ENCODE measurements around the gene CDC42EP3.

The CDC42EP3 gene

DNA sequence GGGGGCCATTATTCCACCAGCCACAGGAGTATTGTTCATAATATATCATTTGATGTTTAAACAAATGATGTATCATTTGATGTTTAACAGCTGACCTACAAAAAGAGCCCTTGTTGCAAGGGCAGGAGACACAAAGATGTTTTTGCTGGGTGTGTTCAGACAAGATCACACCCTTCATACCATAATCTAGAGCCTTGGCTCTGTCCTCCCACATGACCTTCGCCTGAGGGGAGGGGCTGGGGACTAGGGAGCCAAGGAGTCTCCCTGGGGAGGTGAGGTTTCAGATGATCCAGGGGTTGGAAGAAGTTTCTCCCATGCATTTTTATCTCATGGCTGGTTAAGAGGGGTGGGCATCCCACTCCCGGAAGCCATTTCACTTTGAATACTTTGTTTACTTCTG is 33.5 kb downstream of the CDC42EP3 start:
- Mint-ChIP-seq H3K27me3 (no peaks in the 10 kb centered on the region), H3K4me3 (no peak overlapping the region), H3K4me1 (peaks cover 58% of the 10 kb centered on the region), H3K9me3 (no peaks in the 10 kb centered on the region), H3K27ac (peak overlapping the region; percentile 73), H3K36me3 (peaks cover 11% of the 10 kb centered on the region)
- ATAC-seq = no peak

DNA sequence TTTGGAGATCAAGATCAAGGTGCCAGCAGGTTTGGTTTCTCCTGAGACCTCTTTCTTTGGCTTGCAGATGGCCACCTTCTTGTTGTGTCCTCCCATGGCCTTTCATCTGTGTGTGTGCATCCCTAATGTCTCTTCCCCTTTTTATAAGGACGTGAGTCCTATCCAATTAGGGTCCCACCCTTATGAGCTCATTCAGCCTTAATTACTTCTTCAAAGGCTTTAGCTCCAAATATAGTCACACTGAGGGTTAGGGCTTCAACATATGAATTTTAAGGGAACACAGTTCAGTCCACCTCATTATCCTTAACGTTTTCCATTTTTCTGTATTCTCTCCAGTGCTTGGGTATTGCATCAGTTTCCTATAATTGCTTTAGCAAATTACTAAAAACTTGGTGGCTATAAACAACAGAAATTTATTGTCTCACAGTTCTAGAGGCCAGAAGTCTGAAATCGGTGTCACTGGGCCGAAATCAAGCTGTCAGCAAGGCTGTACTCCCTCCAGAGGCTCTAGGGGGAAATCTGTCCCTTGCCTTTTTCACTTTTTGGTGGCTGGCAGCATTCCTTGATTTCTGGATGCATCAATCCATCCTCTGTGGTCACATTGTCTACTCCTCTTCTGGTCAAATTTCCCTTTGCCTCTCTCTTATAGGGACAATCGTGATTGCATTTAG is 34.1 kb downstream of the CDC42EP3 start:
- Mint-ChIP-seq H3K4me1 (peaks cover 52% of the 10 kb centered on the region), H3K36me3 (peaks cover 6% of the 10 kb centered on the region), H3K9me3 (no peaks in the 10 kb centered on the region), H3K27me3 (no peaks in the 10 kb centered on the region), H3K4me3 (no peak overlapping the region), H3K27ac (peak overlapping the region; percentile 73)
- ATAC-seq = no peak

DNA sequence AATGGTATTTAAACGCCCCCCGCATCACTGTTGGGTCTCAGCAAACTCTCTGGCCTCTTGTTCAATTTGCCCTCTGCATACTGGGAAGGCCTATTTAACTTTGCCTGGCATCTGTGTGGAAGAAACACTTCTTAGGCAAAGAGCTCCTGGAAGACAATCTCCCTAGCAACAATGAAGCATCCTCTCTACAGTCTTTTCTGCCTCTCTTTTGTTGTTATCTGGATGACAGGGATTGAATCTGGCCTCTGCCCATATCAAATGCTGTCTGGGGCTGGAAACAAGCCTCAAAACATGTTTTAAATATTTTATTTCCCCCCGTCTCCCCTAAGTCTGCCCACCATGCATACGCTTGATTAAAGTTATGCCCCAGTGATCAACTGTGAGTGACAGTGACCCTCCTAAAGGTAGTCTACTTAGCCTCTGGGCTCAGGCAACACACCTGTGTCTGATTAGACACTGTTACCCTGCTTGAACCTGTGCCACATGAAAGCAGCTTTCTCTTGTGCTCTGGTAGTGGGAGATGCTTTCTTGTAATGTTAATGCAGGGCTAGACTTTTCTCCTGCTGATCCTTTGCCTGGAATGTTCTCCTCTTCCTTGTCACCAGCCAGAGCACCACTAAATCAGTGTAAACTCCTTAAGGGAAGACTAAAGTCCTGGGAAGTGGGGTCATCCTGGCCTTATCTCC is 34.9 kb downstream of the CDC42EP3 start:
- no peaks in the 10 kb centered on the region for H3K9me3 Mint-ChIP-seq
- peak overlapping the region; percentile 73 for H3K27ac Mint-ChIP-seq
- peaks cover 5% of the 10 kb centered on the region for H3K36me3 Mint-ChIP-seq
- H3K4me3 Mint-ChIP-seq = no peak overlapping the region
- H3K27me3 Mint-ChIP-seq = no peaks in the 10 kb centered on the region
- peaks cover 46% of the 10 kb centered on the region for H3K4me1 Mint-ChIP-seq
- no peak for ATAC-seq

DNA sequence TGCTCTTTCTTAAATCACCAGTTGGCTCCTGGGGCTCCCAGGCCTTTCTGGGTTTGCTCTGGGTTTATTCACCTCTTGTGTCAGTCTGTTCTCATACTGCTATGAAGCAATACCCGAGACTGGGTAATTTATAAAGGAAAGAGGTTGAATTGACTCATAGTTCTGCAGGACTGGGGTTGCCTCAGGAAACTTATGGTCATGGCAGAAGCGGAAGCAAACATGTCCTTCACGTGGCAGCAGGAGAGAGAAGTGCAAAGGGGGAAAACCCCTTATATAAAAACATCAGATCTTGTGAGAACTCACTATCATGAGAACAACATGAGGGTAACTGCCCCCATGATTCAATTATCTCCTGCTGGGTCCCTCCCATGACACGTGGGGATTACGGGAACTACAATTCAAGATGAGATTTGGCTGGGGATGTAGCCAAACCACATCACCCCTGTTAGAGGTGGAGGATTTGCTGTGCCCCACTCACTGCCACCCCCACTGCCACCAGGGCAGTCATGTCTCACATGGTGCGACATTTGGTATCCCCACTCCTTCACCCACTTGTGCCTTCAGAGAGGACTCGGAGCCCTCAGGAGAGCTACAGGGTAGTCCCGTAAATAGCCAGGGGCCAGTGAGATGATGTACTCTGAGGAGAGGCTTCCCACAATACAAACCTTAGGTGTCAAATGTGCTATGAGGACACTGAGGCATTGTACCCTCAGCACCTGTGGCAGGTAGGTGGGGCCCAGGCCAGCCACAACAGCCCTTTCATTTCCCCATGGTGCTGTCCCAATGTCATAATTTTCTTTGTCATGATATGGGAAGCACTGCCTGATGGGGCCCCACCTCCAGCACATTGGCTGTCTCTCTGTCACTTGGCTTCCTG is 35.7 kb downstream of the CDC42EP3 start:
- peaks cover 46% of the 10 kb centered on the region for H3K4me1 Mint-ChIP-seq
- no peaks in the 10 kb centered on the region for H3K27me3 Mint-ChIP-seq
- H3K9me3 Mint-ChIP-seq = no peaks in the 10 kb centered on the region
- H3K27ac Mint-ChIP-seq = peak overlapping the region; percentile 73
- no peaks in the 10 kb centered on the region for H3K36me3 Mint-ChIP-seq
- H3K4me3 Mint-ChIP-seq = peak overlapping the region; percentile 16
- ATAC-seq = peak; percentile 95

DNA sequence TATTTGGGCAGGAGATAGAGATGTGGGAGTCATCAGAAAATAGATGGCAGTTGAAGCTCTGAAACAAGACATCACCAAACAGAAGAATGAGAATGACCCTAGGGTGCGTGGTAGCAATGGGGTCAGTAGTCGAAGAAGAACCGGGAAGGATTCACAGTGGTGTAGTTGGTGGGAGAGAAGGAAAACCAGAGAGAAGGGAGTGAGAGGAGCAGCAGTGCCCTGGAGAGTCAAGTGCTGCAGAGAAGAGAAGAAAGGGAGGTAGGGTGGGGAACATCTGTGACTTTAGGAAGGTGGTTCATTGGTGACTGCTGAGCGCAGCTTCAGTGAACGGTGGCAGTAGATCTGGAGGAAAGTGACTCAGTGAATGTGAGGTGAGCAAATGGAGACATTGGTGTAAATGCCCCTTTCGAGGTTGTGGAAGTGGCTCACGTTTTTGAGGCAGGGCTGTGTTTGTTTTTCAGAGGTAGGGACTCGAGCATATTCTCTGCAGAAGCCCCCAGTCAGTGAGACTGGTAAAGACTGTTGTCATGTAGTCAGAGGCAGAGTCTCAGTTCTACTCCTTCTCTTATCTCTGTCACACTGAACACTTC is 36.4 kb downstream of the CDC42EP3 start:
- ATAC-seq = no peak
- H3K4me3 Mint-ChIP-seq = no peak overlapping the region
- no peaks in the 10 kb centered on the region for H3K27me3 Mint-ChIP-seq

DNA sequence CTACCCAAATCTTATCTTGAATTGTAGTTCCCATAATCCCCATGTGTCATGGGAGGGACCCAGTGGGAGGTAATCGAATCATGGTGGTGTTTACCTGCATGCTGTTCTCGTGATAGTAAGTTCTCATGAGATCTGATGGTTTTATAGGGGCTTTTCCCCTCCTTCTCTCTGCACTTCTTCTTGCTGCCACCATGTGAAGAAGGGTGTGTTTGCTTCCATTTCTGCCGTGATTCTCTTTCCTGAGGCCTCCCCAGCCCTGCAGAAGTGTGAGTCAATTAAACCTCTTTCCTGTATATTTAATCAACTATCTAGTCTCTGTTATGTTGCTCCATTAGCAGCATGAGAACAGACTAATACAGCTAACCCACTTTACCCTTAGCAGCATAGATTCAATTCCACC is 37.6 kb downstream of the CDC42EP3 start:
- Mint-ChIP-seq H3K36me3 (no peaks in the 10 kb centered on the region), H3K9me3 (no peaks in the 10 kb centered on the region), H3K4me3 (no peak overlapping the region), H3K27me3 (no peaks in the 10 kb centered on the region), H3K27ac (peak overlapping the region; percentile 73), H3K4me1 (peaks cover 48% of the 10 kb centered on the region)
- ATAC-seq = no peak

More for the DNA sequence above, 36.4 kb downstream of the CDC42EP3 start:
- H3K4me1 Mint-ChIP-seq = peaks cover 48% of the 10 kb centered on the region
- H3K36me3 Mint-ChIP-seq = no peaks in the 10 kb centered on the region
- H3K27ac Mint-ChIP-seq = peak overlapping the region; percentile 73
- H3K9me3 Mint-ChIP-seq = no peaks in the 10 kb centered on the region

DNA sequence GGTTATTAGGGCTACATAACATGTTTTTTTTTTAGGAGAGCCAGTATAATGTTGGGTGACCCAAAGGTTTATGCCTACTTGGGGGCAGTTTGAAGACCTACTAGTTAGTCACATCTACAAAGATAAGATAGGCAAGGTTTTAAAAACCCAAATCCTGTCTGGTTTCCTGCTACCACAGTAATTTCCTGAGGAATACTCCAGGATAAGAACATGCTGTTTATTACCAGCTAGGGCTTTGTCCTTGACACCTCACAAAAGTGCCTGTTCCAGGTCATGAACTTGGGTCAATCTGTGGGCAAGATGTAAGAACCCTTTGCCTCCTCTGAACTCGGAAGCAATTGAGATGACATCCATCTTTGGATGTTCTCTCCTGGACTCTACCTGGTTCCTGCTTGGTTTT is 38.2 kb downstream of the CDC42EP3 start:
- H3K4me3 Mint-ChIP-seq = no peak overlapping the region
- H3K27me3 Mint-ChIP-seq = no peaks in the 10 kb centered on the region
- no peak overlapping the region for H3K27ac Mint-ChIP-seq
- no peaks in the 10 kb centered on the region for H3K9me3 Mint-ChIP-seq
- no peak for ATAC-seq
- H3K4me1 Mint-ChIP-seq = peaks cover 48% of the 10 kb centered on the region
- H3K36me3 Mint-ChIP-seq = no peaks in the 10 kb centered on the region

DNA sequence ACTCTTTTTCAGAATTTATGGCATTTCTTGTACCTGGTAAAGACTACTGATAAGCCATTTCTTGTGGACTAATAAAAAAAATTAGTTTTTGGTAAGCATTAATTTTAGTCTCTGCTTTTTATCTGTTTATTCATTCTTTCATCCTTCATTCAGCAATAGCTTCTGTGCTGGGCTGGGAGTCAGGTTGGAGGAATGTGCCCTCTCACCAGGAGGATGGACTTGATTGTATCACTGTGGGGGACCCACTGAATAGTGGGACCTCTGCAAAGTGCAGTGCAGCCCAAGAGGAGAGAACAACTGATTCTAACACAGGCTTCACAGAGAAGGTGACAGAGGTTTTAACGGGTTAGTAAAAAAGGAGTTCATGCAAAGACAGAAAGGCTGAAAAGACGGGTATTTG is 39.1 kb downstream of the CDC42EP3 start:
- Mint-ChIP-seq H3K9me3 (no peaks in the 10 kb centered on the region), H3K4me1 (peaks cover 44% of the 10 kb centered on the region), H3K27me3 (no peaks in the 10 kb centered on the region)

GRCh38 chr2:37631698-37632097 is 39.7 kb downstream of the CDC42EP3 start:
- Mint-ChIP-seq H3K36me3 (no peaks in the 10 kb centered on the region), H3K27ac (no peak overlapping the region), H3K4me3 (no peak overlapping the region), H3K9me3 (no peaks in the 10 kb centered on the region), H3K4me1 (peaks cover 44% of the 10 kb centered on the region), H3K27me3 (no peaks in the 10 kb centered on the region)
- ATAC-seq = no peak

More for the DNA sequence above, 39.1 kb downstream of the CDC42EP3 start:
- Mint-ChIP-seq H3K27ac (no peak overlapping the region), H3K36me3 (no peaks in the 10 kb centered on the region), H3K4me3 (no peak overlapping the region)
- ATAC-seq = no peak

DNA sequence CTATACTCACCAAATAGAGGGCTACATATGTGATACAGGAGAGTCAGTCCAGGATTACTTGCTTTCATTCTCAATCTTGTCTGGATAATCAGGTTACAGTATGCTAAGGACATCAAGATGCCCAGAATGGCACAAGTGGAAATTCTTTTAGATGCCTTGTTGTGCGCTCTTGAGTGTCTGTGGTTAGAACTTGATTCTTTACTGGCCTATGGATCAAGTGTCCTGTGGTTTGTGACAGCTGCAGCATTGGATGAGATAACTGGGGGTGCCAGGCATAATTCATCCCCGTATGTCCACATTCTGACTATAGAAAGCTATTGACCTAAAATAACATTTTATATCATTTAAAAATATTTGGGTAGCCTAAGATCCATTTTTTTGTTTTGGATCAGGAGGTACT is 40.1 kb downstream of the CDC42EP3 start:
- no peak overlapping the region for H3K27ac Mint-ChIP-seq
- H3K9me3 Mint-ChIP-seq = no peaks in the 10 kb centered on the region
- peaks cover 44% of the 10 kb centered on the region for H3K4me1 Mint-ChIP-seq
- no peak overlapping the region for H3K4me3 Mint-ChIP-seq
- no peak for ATAC-seq
- no peaks in the 10 kb centered on the region for H3K36me3 Mint-ChIP-seq
- H3K27me3 Mint-ChIP-seq = no peaks in the 10 kb centered on the region

GRCh38 chr2:37630776-37631175 is 40.7 kb downstream of the CDC42EP3 start:
- ATAC-seq = no peak
- Mint-ChIP-seq H3K27me3 (no peaks in the 10 kb centered on the region), H3K4me3 (no peak overlapping the region), H3K4me1 (peaks cover 44% of the 10 kb centered on the region), H3K9me3 (no peaks in the 10 kb centered on the region), H3K36me3 (no peaks in the 10 kb centered on the region), H3K27ac (no peak overlapping the region)

- ATAC-seq = no peak
- no peaks in the 10 kb centered on the region for H3K9me3 Mint-ChIP-seq
- H3K27me3 Mint-ChIP-seq = no peaks in the 10 kb centered on the region
- H3K36me3 Mint-ChIP-seq = no peaks in the 10 kb centered on the region
- H3K27ac Mint-ChIP-seq = no peak overlapping the region
- no peak overlapping the region for H3K4me3 Mint-ChIP-seq
- H3K4me1 Mint-ChIP-seq = peaks cover 44% of the 10 kb centered on the region
These were observed 41.1 kb downstream of the CDC42EP3 start for GRCh38 chr2:37630301-37630700.

GRCh38 chr2:37629529-37629928 is 41.9 kb downstream of the CDC42EP3 start:
- peaks cover 44% of the 10 kb centered on the region for H3K4me1 Mint-ChIP-seq
- H3K27ac Mint-ChIP-seq = peak overlapping the region; percentile 33
- no peak for ATAC-seq
- no peaks in the 10 kb centered on the region for H3K9me3 Mint-ChIP-seq
- H3K27me3 Mint-ChIP-seq = no peaks in the 10 kb centered on the region
- H3K36me3 Mint-ChIP-seq = no peaks in the 10 kb centered on the region
- no peak overlapping the region for H3K4me3 Mint-ChIP-seq

DNA sequence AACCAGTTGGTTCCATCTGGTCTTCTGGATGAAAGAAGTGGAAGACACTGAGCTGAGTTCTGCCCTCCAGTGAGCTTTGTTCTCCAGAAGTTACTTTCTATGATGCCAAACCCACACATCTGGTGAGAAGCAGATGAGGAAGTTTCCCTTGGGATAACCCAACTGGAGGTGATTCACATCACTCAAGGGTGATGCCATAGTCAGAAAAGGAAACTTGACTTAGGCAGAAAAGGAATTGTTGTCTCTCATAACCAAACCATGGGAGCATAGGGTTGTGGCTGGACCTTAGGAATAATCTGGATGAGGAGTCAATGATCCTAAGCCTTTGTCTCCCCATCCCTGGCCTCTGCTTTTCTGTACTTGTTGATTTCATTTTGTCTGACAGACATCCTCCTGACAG is 43.7 kb downstream of the CDC42EP3 start:
- Mint-ChIP-seq H3K27ac (peak overlapping the region; percentile 92), H3K27me3 (no peaks in the 10 kb centered on the region), H3K4me1 (peaks cover 54% of the 10 kb centered on the region), H3K36me3 (no peaks in the 10 kb centered on the region), H3K4me3 (no peak overlapping the region), H3K9me3 (no peaks in the 10 kb centered on the region)
- ATAC-seq = no peak
